GM12878 (cell line): Measurements from ENCODE around the gene PRPSAP1. TPM values are rescaled to one million over a fixed set of nuclear protein-coding genes. Genes with fewer than 3 reads are reported as not detected.

ENCODE experiments used
- ATAC-seq: fragments of 200-7000 bp; cut with Tn5 transposase; 3 replicates; pipeline ENCODE4 v1.9.1; 2020; ENCODE audit warnings: mild to moderate bottlenecking, moderate library complexity
- BruUV-seq: library from RNA; stranded (reverse); fragments of 400-500 nt; replicated peaks from 2 replicates; lab custom pipeline; 2021; lab: Mats Ljungman, UMichigan
- CTCF ChIA-PET: fragments of 300-600 bp; sonication (Branson Sonifier 250); formaldehyde crosslinking; extraction: SDS; loops from one replicate; lab custom pipeline; 2021; ENCODE audit warnings: inconsistent platforms; lab: Yijun Ruan, JAX
- POLR2A ChIA-PET: fragments of 350-600 bp; formaldehyde crosslinking; extraction: SDS; loops from one replicate; lab custom pipeline; 2021; ENCODE audit warnings: inconsistent platforms; lab: Charles Lee
- RAD21 ChIA-PET: fragments of 300-600 bp; sonication (Branson Sonifier 250); formaldehyde crosslinking; loops from one replicate; lab custom pipeline; 2023; ENCODE audit warnings: antibody characterized with exemption; ENCODE audit not compliant: unreplicated experiment; lab: Charles Lee
- SMC1A ChIA-PET: fragments of 300-600 bp; sonication (Branson Sonifier 250); formaldehyde crosslinking; loops from one replicate; lab custom pipeline; 2023; ENCODE audit not compliant: unreplicated experiment, uncharacterized antibody; lab: Charles Lee
- DNase-seq: peaks from one replicate; pipeline ENCODE4 v3.0.0-alpha.2; 2011; ENCODE audit warnings: low read depth, low spot score
- FAIRE-seq: peaks from 3 replicates; lab custom pipeline; 2011; peaks lifted over from hg19 to GRCh38; lab: Jason Lieb, UNC
- H2AFZ ChIP-seq: 2 replicates; pipeline ENCODE4 v1.6.0; 2011; ENCODE audit warnings: low read depth, low read length, control low read depth; ENCODE audit not compliant: control insufficient read depth
- H3K27ac ChIP-seq: 2 replicates; pipeline ENCODE4 v1.5.1; 2011; ENCODE audit warnings: control low read depth; ENCODE audit not compliant: control insufficient read depth, insufficient read depth
- H3K27me3 ChIP-seq, 2 experiments: replicated peaks in 1 of 2; 2 replicates each; pipeline versions ENCODE4 v1.6.0 to v1.6.1; 2011; ENCODE audit warnings: low read length in 1 of 2; ENCODE audit not compliant: control insufficient read depth in 2 of 2, insufficient read depth in 2 of 2
- H3K36me3 ChIP-seq, 2 experiments: 2 replicates each; pipeline ENCODE4 v1.5.1; 2011; ENCODE audit warnings: low read length in 1 of 2; ENCODE audit not compliant: control insufficient read depth in 2 of 2, insufficient read depth in 2 of 2
- H3K4me1 ChIP-seq: 2 replicates; pipeline ENCODE4 v1.6.1; 2011; ENCODE audit warnings: mild to moderate bottlenecking, low read length, moderate library complexity, mixed read lengths; ENCODE audit not compliant: control insufficient read depth, insufficient read depth
- H3K4me2 ChIP-seq: 2 replicates; pipeline ENCODE4 v1.6.0; 2011; ENCODE audit warnings: control low read depth; ENCODE audit not compliant: control insufficient read depth, insufficient read depth
- H3K4me3 ChIP-seq: fragments of 200-600 bp; sonication (generic); 2 replicates; pipeline ENCODE4 v1.5.1; 2016
- H3K79me2 ChIP-seq: 2 replicates; pipeline ENCODE4 v1.6.0; 2011; ENCODE audit warnings: low read length; ENCODE audit not compliant: control insufficient read depth, insufficient read depth
- H3K9ac ChIP-seq: 2 replicates; pipeline ENCODE4 v1.8.0; 2011; ENCODE audit warnings: low read length, control low read depth, mixed read lengths; ENCODE audit not compliant: control insufficient read depth, insufficient read depth
- H3K9me3 ChIP-seq: replicated peaks from 3 replicates; pipeline ENCODE4 v1.5.1; 2011; ENCODE audit warnings: mild to moderate bottlenecking, low read length; ENCODE audit not compliant: control insufficient read depth, insufficient read depth
- H4K20me1 ChIP-seq: 2 replicates; pipeline ENCODE4 v1.6.0; 2011; ENCODE audit not compliant: control insufficient read depth, insufficient read depth
- CBX3 ChIP-seq: fragments of 200-600 bp; sonication (generic); IDR thresholded peaks from 2 replicates; pipeline ENCODE4 v1.6.1; 2016; ENCODE audit warnings: low read depth, borderline replicate concordance
- EGR1 ChIP-seq, 2 experiments: IDR thresholded peaks; 1 replicate in 1 of 2; 2 replicates in 1 of 2; pipeline ENCODE4 v1.6.1; 2011 to 2012; ENCODE audit warnings: low read depth in 2 of 2, low read length in 2 of 2, borderline replicate concordance in 1 of 2, mild to moderate bottlenecking in 1 of 2, moderate library complexity in 1 of 2
- ETV6 ChIP-seq, 2 experiments: fragments of 450-650 bp in 1 of 2; IDR thresholded peaks in 1 of 2; conservative IDR thresholded peaks in 1 of 2; 2 replicates each; pipeline ENCODE4 v1.6.1; 2014; ENCODE audit warnings: antibody characterized with exemption in 1 of 2, borderline replicate concordance in 1 of 2, low read depth in 1 of 2, mild to moderate bottlenecking in 1 of 2, moderate library complexity in 1 of 2
- IRF4 ChIP-seq: IDR thresholded peaks from 2 replicates; pipeline ENCODE4 v1.6.1; 2011; ENCODE audit warnings: low read depth, low read length
- MEF2A ChIP-seq: IDR thresholded peaks from 2 replicates; pipeline ENCODE4 v1.6.1; 2011; ENCODE audit warnings: low read depth, mild to moderate bottlenecking, low read length, moderate library complexity; ENCODE audit not compliant: insufficient read depth
- MTA3 ChIP-seq: IDR thresholded peaks from 2 replicates; pipeline ENCODE4 v1.6.1; 2012; ENCODE audit warnings: low read length, inconsistent platforms, borderline replicate concordance
- POLR2AphosphoS5 ChIP-seq: IDR thresholded peaks from 2 replicates; pipeline ENCODE4 v1.6.1; 2011; ENCODE audit warnings: mild to moderate bottlenecking, low read length, inconsistent platforms
- RELB ChIP-seq: fragments of 450-650 bp; IDR thresholded peaks from 2 replicates; pipeline ENCODE4 v1.6.1; 2017; ENCODE audit warnings: low read depth, mild to moderate bottlenecking, moderate library complexity
- RFX5 ChIP-seq: IDR thresholded peaks from 2 replicates; pipeline ENCODE4 v1.6.1; 2011; ENCODE audit warnings: low read depth, low read length, improper control_type of control experiment
- STAT3 ChIP-seq: IDR thresholded peaks from 2 replicates; pipeline ENCODE4 v1.6.1; 2011; ENCODE audit warnings: low read depth, low read length, improper control_type of control experiment
- SUPT20H ChIP-seq: IDR thresholded peaks from 2 replicates; pipeline ENCODE4 v1.6.1; 2011; ENCODE audit warnings: low read depth, mild to moderate bottlenecking, low read length, moderate library complexity, borderline replicate concordance; ENCODE audit not compliant: control insufficient read depth
- YY1 ChIP-seq: IDR thresholded peaks from 2 replicates; pipeline ENCODE4 v1.6.1; 2011; ENCODE audit warnings: low read depth, mild to moderate bottlenecking, low read length
- ZBED1 ChIP-seq: IDR thresholded peaks from 2 replicates; pipeline ENCODE4 v1.6.1; 2016; ENCODE audit warnings: borderline replicate concordance
- ZBTB4 ChIP-seq: fragments of 450-650 bp; formaldehyde crosslinking; IDR thresholded peaks from 2 replicates; pipeline ENCODE4 v1.4.0; 2022; ENCODE audit warnings: mild to moderate bottlenecking, moderate library complexity
- WGBS: methylation state at CpG from one replicate; pipeline ENCODE4 v1.1.6; 2016; ENCODE audit warnings: low lambda C conversion rate; ENCODE audit not compliant: insufficient replicate concordance, insufficient coverage; ENCODE audit errors: missing lambda C conversion rate; 5-methylcytosine and 5-hydroxymethylcytosine counted together
- in situ Hi-C: fragments of 300-500 bp; cut with MboI; formaldehyde crosslinking; loops from 9 replicates; pipeline ENCODE4 v1.14.3; 2018; ENCODE audit warnings: mixed read lengths
- intact Hi-C: fragments of 100-400 bp; cut with micrococcal nuclease; formaldehyde crosslinking; loops from one replicate; pipeline ENCODE4 v1.14.2; 2022; ENCODE audit not compliant: unreplicated experiment
- polyA plus RNA-seq, 11 experiments: library from polyadenylated mRNA; depleted of rRNA in 4 of 11; unstranded in 6 of 11; stranded (reverse) in 5 of 11; fragments of >200 nt; fragmentation: Nextera tagmentation in 4 of 11; fragmentation: Illumina TruSeq in 1 of 11; extraction: Ambion mirVana in 4 of 11; extraction: Trizol in 1 of 11; gene quantifications; 1 replicate in 1 of 11; 2 replicates in 10 of 11; pipeline versions ENCODE4 v1.2.1 to v1.2.3, GENCODE V29; 2011 to 2016; ENCODE audit warnings: inconsistent platforms in 2 of 11, missing spikeins in 2 of 11, low read depth in 1 of 11
- total RNA-seq, 4 experiments: library from RNA; depleted of rRNA in 3 of 4; stranded (reverse); fragments of >200 nt in 3 of 4; fragmentation: Illumina TruSeq in 1 of 4; extraction: Trizol in 1 of 4; gene quantifications; 2 replicates each; pipeline versions ENCODE4 v1.2.1 to v1.2.3, GENCODE V29; 2013 to 2021
- TF ChIP-seq, protein P1 (sequence below): fragments of 450-650 bp; IDR thresholded peaks from 2 replicates; pipeline ENCODE4 v1.6.1; 2017; ENCODE audit warnings: borderline replicate concordance

Gene PRPSAP1
- total and polyA plus RNA-seq, 10 of the 15 experiments (the other 5 are each of a cell fraction or from before 2014, with no cell fraction given): 15.8 to 84.2 (median 44.2) TPM

- DNase-seq: peak; percentile 76
- Histone ChIP-seq H4K20me1 (no peaks in the 10 kb centered on the region), H3K4me2 (peak overlapping the region; percentile 99), H3K9me3 (no peaks in the 10 kb centered on the region), H2AFZ (no peak overlapping the region), H3K79me2 (peaks cover 72% of the 10 kb centered on the region), H3K4me1 (peaks cover 49% of the 10 kb centered on the region), H3K27ac (peak overlapping the region; percentile 99), H3K4me3 (peak overlapping the region; percentile 84), H3K27me3 (no peaks in the 10 kb centered on the region), H3K36me3 (no peaks in the 10 kb centered on the region; a peak in 1 of 4 replicates), H3K9ac (peak overlapping the region; percentile 93)
- RAD21 ChIA-PET: interaction anchor here (0.7 to 18.5 kb wide), 13 partner anchors 9 to 364 kb away, joined by 3 to 419 read pairs (median 6); partner anchors contain the start of genes MRPL38 and PRPSAP1
- FAIRE-seq: peak; percentile 72
- CTCF ChIA-PET: interaction anchor here (1.1 to 10.6 kb wide), 5 partner anchors 12 to 145 kb away, joined by 3 to 160 read pairs (median 6); no protein-coding TSS in a partner anchor
- peak; percentile 6 for ATAC-seq
- POLR2A ChIA-PET: interaction anchor here (0.7 to 17.9 kb wide), 7 partner anchors 6 to 146 kb away, joined by 3 to 427 read pairs (median 9); partner anchors contain the start of genes RNF157 and UBALD2
- TSS peak; percentile 86 for BruUV-seq
- intact Hi-C loops (loop anchor here (5.0 to 10.0 kb wide), 2 partner anchors 36 to 483 kb away; partner anchors contain the start of gene UNK), in situ Hi-C loops (loop anchor here (25.0 kb wide), 2 partner anchors 1194 to 1894 kb away; partner anchors contain the start of gene SYNGR2)
- WGBS: 2% methylated on average over 9 of the region's 9 CpGs
- SMC1A ChIA-PET: interaction anchor here (2.2 to 10.2 kb wide), 8 partner anchors 11 to 143 kb away, joined by 11 to 152 read pairs (median 16); no protein-coding TSS in a partner anchor
- TF ChIP-seq RFX5 (peak; percentile 45; the same call in 1 of the 2 replicates), YY1 (peak; percentile 57; the same call in 1 of the 2 replicates), MTA3 (no peak), ETV6 (conservative IDR thresholded peaks at IDR 0.05 in 1 of 2, IDR thresholded peaks at IDR 0.05 in 1 of 2; ENCODE audit: borderline replicate concordance in 1 of 2, low read depth in 1 of 2) (peak in 1 of 2 experiments; percentile 78; a peak in 1 of 4 replicates), IRF4 (no peak), ZBED1 (no peak), MEF2A (0 out of 2 replicates have a peak, but pooled peaks have one; percentile 51), RELB (0 out of 2 replicates have a peak, but pooled peaks have one; percentile 19), POLR2AphosphoS5 (peak; percentile 98), SUPT20H (no peak), CBX3 (no peak), STAT3 (no peak), ZBTB4 (0 out of 2 replicates have a peak, but pooled peaks have one; percentile 63), EGR1 (IDR thresholded peaks at IDR 0.05; ENCODE audit: borderline replicate concordance in 1 of 2, low read depth in 2 of 2, low read length in 2 of 2) (peak in 1 of 2 experiments; percentile 71; a peak in 1 of 3 replicates)
- TF ChIP-seq, protein P1, sequence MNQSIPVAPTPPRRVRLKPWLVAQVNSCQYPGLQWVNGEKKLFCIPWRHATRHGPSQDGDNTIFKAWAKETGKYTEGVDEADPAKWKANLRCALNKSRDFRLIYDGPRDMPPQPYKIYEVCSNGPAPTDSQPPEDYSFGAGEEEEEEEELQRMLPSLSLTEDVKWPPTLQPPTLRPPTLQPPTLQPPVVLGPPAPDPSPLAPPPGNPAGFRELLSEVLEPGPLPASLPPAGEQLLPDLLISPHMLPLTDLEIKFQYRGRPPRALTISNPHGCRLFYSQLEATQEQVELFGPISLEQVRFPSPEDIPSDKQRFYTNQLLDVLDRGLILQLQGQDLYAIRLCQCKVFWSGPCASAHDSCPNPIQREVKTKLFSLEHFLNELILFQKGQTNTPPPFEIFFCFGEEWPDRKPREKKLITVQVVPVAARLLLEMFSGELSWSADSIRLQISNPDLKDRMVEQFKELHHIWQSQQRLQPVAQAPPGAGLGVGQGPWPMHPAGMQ: no peak
Observed at GRCh38 chr17:76268015-76268749, 85.5 kb downstream of the PRPSAP1 start.
